A673 (cell line): ENCODE measurements around the gene EXT2. TPM values are rescaled to one million over a fixed set of nuclear protein-coding genes. Genes with fewer than 3 reads are reported as not detected.

Experiments
- BruUV-seq: library from RNA; stranded (reverse); fragments of 400-500 nt; replicated peaks from 2 replicates; lab custom pipeline; 2021; lab: Mats Ljungman, UMichigan
- CTCF ChIA-PET: fragments of 300-600 bp; sonication (Branson Sonifier 250); formaldehyde crosslinking; loops from one replicate; lab custom pipeline; 2022; ENCODE audit warnings: antibody characterized with exemption; lab: Charles Lee
- POLR2A ChIA-PET: fragments of 300-600 bp; sonication (Branson Sonifier 250); formaldehyde crosslinking; loops from one replicate; lab custom pipeline; 2022; ENCODE audit warnings: antibody characterized with exemption; ENCODE audit not compliant: low non-redundant PET; lab: Charles Lee
- DNase-seq: peaks from one replicate; pipeline ENCODE4 v3.0.0-alpha.2; 2015; ENCODE audit warnings: low spot score
- H3K27ac ChIP-seq: fragments of 200-600 bp; sonication (generic); 2 replicates; pipeline ENCODE4 v1.5.1; 2016; ENCODE audit warnings: mixed run types, low read depth, mild to moderate bottlenecking, mixed read lengths, antibody characterized with exemption, low read length; ENCODE audit not compliant: poor library complexity, severe bottlenecking
- H3K27me3 ChIP-seq: fragments of 200-600 bp; sonication (generic); replicated peaks from 2 replicates; pipeline ENCODE4 v1.6.1; 2017; ENCODE audit warnings: mixed run types, low read depth, mild to moderate bottlenecking, mixed read lengths, antibody characterized with exemption, low read length; ENCODE audit not compliant: insufficient read depth, poor library complexity
- H3K36me3 ChIP-seq: fragments of 200-600 bp; sonication (generic); 2 replicates; pipeline ENCODE4 v1.6.1; 2016; ENCODE audit warnings: mixed run types, mild to moderate bottlenecking, mixed read lengths, antibody characterized with exemption, low read length; ENCODE audit not compliant: insufficient read depth, poor library complexity, severe bottlenecking
- H3K4me1 ChIP-seq: fragments of 200-600 bp; sonication (generic); 2 replicates; pipeline ENCODE4 v1.6.1; 2017; ENCODE audit warnings: mixed run types, mild to moderate bottlenecking, mixed read lengths, antibody characterized with exemption, low read length; ENCODE audit not compliant: insufficient read depth, poor library complexity, severe bottlenecking
- H3K4me3 ChIP-seq: fragments of 200-600 bp; sonication (generic); 2 replicates; pipeline ENCODE4 v1.5.1; 2016; ENCODE audit warnings: low read depth, mixed run types, mild to moderate bottlenecking, mixed read lengths, low read length; ENCODE audit not compliant: poor library complexity, severe bottlenecking
- H3K9me3 ChIP-seq: fragments of 200-600 bp; sonication (generic); 2 replicates; pipeline ENCODE4 v1.6.1; 2016; ENCODE audit warnings: mixed run types, low read depth, mild to moderate bottlenecking, mixed read lengths, antibody characterized with exemption, low read length; ENCODE audit not compliant: poor library complexity, severe bottlenecking
- EZH2 ChIP-seq: fragments of 200-600 bp; sonication (generic); IDR thresholded peaks from 2 replicates; pipeline ENCODE4 v1.6.1; 2017; ENCODE audit warnings: borderline replicate concordance, low read depth, mild to moderate bottlenecking, mixed read lengths, antibody characterized with exemption, low read length; ENCODE audit not compliant: poor library complexity, severe bottlenecking
- intact Hi-C: fragments of 100-400 bp; cut with micrococcal nuclease; formaldehyde crosslinking; loops from one replicate; pipeline ENCODE4 v1.10.0; 2022; ENCODE audit not compliant: unreplicated experiment
- total RNA-seq: library from RNA; stranded (reverse); gene quantifications from 2 replicates; pipeline ENCODE4 v1.2.3, GENCODE V29; 2021
- TF ChIP-seq, protein P1 (sequence below): fragments of 300-800, 200-600 bp; sonication (generic); conservative IDR thresholded peaks from 2 replicates; pipeline ENCODE4 v1.5.1; 2017; ENCODE audit warnings: low read depth, mild to moderate bottlenecking, antibody characterized with exemption, low read length, moderate library complexity, mixed read lengths

Gene EXT2
- total RNA-seq, 1 experiment from 2014 or later: 123 TPM

DNA sequence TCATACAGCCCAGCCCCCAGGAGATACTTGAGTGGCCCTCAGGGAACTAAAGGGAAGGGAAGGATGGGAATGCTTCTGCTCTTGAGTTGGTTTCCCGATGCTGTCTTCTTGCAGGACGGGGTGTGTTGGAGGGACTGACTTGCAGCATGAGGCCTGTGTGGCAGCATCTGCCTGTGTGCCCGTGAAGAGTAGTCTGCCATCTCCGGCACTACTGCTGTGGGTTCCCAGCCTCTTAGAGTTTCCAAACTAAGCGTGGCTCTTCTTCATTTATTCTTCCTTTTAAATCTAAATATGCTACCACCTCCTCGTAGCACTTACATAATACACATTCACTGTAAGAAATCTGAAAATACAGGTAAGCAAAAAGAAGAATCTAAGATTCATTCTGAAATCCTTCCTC lies 12.8 kb downstream of the EXT2 start:
- ChIA-PET CTCF (no interaction called here), POLR2A (no interaction called here)
- H3K9me3 ChIP-seq: no peaks in the 10 kb centered on the region
- H3K36me3 ChIP-seq: peaks cover 42% of the 10 kb centered on the region
- no peak for DNase-seq
- no TSS peak for BruUV-seq
- H3K4me1 ChIP-seq: peaks cover 32% of the 10 kb centered on the region
- H3K27me3 ChIP-seq: no peaks in the 10 kb centered on the region
- intact Hi-C loops: no loop called here
- H3K4me3 ChIP-seq: no peak overlapping the region
- TF ChIP-seq, protein P1, sequence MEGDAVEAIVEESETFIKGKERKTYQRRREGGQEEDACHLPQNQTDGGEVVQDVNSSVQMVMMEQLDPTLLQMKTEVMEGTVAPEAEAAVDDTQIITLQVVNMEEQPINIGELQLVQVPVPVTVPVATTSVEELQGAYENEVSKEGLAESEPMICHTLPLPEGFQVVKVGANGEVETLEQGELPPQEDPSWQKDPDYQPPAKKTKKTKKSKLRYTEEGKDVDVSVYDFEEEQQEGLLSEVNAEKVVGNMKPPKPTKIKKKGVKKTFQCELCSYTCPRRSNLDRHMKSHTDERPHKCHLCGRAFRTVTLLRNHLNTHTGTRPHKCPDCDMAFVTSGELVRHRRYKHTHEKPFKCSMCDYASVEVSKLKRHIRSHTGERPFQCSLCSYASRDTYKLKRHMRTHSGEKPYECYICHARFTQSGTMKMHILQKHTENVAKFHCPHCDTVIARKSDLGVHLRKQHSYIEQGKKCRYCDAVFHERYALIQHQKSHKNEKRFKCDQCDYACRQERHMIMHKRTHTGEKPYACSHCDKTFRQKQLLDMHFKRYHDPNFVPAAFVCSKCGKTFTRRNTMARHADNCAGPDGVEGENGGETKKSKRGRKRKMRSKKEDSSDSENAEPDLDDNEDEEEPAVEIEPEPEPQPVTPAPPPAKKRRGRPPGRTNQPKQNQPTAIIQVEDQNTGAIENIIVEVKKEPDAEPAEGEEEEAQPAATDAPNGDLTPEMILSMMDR: no peak
- TF ChIP-seq EZH2: no peak
- no peak overlapping the region for H3K27ac ChIP-seq

DNA sequence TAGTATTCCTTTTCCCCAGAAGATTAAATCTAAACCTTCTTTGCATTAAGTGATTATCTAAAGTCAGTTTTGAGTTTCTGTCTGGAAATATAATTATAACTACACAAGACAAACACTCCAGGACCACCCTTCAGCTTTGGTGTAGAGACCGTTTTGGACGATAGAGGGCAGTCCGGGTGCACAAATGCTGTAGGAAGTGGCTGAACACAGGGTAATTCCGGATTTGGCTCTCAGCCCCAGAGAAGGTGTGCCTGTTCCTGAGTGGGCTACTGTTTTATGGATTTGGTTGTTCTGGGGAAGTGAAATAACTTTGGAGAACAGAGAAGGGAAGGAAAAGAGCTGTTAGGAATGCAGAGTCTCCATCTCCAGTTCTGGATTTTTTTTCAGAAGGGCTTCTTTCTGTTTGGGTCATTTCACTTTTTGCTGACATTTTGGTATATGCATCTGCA lies 14.8 kb downstream of the EXT2 start:
- ChIA-PET POLR2A (no interaction called here), CTCF (interaction anchor here (0.7 to 1.3 kb wide), 3 partner anchors 10 to 507 kb away, joined by 4 to 14 read pairs (median 4); no protein-coding TSS in a partner anchor)
- no TSS peak for BruUV-seq
- Histone ChIP-seq H3K27me3 (no peaks in the 10 kb centered on the region), H3K4me3 (no peak overlapping the region), H3K9me3 (no peaks in the 10 kb centered on the region), H3K36me3 (peaks cover 55% of the 10 kb centered on the region), H3K4me1 (peaks cover 32% of the 10 kb centered on the region), H3K27ac (no peak overlapping the region)
- TF ChIP-seq, protein P1: peak; percentile 100
- no peak for TF ChIP-seq EZH2
- DNase-seq: peak; percentile 90
- intact Hi-C loops: loop anchor here (1.0 kb wide), 2 partner anchors 428 to 507 kb away; no protein-coding TSS in a partner anchor

DNA sequence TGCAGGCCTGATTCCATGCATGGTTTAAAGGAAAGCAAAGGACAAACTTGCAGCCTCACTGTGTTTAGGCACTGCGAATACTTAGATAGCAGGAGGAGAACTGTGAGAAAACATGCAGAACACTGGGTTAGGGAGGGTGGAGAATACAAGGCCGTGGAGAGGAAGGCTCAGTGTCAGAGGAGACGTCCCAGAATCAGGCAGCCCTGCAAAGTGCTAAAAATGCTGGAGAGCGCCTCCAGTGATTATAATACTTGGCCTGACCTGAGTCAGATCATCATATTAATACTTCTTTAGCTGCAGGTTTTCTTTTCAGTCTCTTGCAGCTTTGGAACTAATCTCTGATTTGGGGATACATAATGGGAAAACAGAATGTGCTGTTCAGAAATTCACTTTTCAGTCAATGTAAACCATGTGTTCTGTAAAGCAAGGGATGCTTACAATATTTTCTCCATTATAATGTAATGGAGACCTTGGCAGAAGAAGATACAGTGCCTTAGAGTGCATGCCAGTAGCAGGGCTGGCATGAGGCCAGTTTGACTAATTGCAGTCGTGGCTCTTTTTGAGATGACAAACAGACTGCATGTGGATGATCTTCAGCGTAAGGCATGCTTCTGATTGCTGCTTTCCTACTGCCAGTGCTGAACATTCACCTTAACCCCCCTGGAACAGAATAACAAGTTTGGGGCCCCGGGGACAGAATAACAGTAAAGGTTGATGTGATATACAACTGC lies 16.8 kb downstream of the EXT2 start:
- TF ChIP-seq EZH2: no peak
- ChIA-PET POLR2A (no interaction called here), CTCF (interaction anchor here (0.5 kb wide), 1 partner anchor 467 kb away, joined by 5 read pairs; no protein-coding TSS in a partner anchor)
- Histone ChIP-seq H3K36me3 (peaks cover 71% of the 10 kb centered on the region), H3K27ac (no peak overlapping the region), H3K27me3 (no peaks in the 10 kb centered on the region), H3K4me3 (no peak overlapping the region), H3K9me3 (no peaks in the 10 kb centered on the region), H3K4me1 (peaks cover 32% of the 10 kb centered on the region)
- peak; percentile 86 for DNase-seq
- intact Hi-C loops: no loop called here
- BruUV-seq: no TSS peak
